ENCODE data around the gene RASSF1.
"Not testable (repeated sequence)": the region's sequence is repeated elsewhere in the genome, so short reads cannot be mapped to it uniquely, and the experiment has no call there.

Gene RASSF1

DNA sequence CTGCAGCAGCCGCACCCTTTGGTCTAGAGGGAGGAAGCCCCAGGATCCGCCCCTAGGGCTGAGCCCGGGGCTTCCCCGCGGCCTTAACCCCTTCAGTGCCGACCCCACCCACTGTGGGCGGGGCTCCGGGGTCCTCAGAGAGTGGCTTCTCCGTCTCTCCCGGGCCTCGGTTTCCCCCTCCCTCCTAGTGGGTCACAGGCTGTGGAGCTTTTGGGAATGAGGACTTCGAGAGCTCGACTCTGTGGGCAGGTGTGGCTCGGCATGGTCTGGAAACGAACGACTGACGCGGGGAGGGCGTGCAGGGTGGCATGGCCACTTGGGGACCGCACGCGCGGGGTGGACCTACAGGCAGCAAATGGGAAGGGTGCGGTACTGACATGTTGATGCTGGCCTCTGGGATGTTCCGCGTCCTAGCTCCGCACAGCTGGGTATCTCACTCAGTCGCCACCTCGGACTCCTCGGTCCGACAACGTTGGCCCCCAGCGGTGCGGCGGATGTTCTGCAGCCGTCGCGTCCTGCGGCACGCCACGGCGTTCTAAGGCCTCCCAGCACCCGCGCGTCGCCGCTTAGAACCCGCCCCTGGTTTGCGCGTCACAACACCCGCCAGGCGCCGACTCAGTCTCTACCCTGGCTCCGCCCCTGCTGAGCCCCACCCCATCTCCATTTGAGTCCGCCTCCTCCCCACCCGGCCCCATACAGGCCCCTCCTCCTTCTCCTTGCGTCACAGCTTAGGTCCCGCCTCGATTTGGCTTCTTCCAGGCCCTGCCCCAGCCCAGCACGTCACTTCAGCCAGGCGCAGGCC lies 41.6 kb downstream of the RASSF1 start, which contains the start of the genes HYAL3 and NAA80:
TSS of gene HYAL3 (minus strand) at position 570 of the 802 bp plus-strand sequence. CDS start 3,803 bp downstream, outside the sequence.
TSS of gene NAA80 (minus strand) at position 570 of the 802 bp plus-strand sequence. CDS start 1,942 bp downstream, outside the sequence.
- DNase-seq: peak; percentile 88 to 89

- DNase-seq: no peak
Observed at GRCh38 chr3:50297896-50298725, 42.5 kb downstream of the RASSF1 start.

DNA sequence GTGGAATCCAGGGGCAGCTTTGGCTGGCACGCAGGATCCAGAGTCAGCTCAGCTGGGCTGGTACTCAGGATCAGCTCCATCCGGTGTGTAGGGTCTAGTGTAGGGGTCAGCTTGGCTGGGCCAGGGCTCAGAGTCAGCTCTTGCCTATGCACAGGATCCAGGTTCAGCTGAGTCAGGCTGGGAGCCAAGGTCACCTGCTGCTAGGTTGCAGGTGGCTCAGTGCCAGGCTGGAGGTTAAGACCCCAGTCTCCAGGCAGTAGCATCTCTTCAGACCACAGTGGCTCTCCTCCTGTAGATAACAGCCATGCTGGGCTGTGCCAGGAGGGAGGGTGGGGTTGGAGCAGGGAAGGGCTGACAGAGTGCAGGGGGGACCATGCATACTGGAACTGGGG lies 43.3 kb downstream of the RASSF1 start:
- no peak for DNase-seq

DNA sequence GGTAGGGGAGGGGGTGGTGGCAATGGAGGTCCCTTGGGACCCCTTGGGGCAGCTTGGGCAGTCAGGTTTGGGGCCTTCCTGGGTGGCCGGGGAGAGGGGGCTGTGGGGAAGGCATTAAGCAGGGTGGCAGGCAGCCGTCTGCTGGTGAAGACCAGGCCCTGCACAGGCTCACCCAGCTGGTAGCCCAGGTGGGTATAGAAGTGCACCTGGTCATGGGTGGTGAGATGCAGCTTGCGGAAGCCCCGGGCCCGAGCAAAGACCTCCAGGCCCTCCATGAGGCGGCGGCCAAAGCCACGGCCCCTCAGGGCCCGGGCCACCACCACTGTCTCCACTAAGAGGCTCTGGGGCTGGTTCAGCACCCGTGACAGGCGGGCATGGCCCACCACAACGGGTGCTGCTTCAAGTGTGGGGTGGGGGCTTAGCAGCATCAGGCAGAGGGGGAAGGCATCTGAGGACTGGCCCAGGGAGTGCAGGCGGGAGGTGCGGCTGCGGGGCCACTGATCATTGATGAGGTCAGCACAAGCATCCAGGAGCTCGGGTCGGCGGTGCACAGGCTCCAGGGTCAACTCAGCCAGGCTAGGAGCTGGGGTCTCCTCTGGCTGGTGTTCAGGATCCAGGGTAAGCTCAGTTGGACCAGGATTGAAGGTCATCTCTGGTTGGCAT lies 43.8 kb downstream of the RASSF1 start:
- DNase-seq: no peak

GRCh38 chr3:50295553-50296431 lies 44.8 kb downstream of the RASSF1 start:
- DNase-seq: no peak

GRCh38 chr3:50294492-50295403 lies 45.9 kb downstream of the RASSF1 start:
- DNase-seq: no peak

DNA sequence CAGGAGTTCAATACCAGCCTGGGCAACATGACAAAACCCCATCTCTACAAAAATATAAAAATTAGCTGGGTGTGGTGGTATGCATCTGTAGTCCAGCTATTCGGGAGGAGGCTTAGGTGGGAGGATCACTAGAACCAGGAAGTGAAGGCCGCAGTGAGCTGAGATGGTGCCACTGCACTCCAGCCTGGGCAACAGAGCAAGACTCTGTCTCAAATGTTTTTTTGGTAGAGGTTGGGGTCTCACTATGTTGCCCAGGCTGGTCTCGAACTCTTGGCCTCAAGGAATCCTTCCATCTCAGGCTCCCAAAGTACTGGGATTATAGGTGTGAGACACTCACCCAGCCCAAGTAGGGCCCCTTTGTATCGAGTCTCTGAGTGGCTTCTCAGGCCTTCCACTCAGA lies 46.5 kb downstream of the RASSF1 start:
- no peak for DNase-seq

GRCh38 chr3:50293079-50293801 lies 47.4 kb downstream of the RASSF1 start:
- DNase-seq: no peak

- peak; percentile 91 to 92 for DNase-seq
Observed at GRCh38 chr3:50292159-50293078, 48.2 kb downstream of the RASSF1 start, which contains the start of gene IFRD2. Gene IFRD2 (minus strand): TSS chr3:50292429. CDS start chr3:50292274, 155 bp downstream.

GRCh38 chr3:50290161-50290641 lies 50.4 kb downstream of the RASSF1 start:
- no peak for DNase-seq

GRCh38 chr3:50289130-50289529 lies 51.5 kb downstream of the RASSF1 start:
- no peak for DNase-seq

DNA sequence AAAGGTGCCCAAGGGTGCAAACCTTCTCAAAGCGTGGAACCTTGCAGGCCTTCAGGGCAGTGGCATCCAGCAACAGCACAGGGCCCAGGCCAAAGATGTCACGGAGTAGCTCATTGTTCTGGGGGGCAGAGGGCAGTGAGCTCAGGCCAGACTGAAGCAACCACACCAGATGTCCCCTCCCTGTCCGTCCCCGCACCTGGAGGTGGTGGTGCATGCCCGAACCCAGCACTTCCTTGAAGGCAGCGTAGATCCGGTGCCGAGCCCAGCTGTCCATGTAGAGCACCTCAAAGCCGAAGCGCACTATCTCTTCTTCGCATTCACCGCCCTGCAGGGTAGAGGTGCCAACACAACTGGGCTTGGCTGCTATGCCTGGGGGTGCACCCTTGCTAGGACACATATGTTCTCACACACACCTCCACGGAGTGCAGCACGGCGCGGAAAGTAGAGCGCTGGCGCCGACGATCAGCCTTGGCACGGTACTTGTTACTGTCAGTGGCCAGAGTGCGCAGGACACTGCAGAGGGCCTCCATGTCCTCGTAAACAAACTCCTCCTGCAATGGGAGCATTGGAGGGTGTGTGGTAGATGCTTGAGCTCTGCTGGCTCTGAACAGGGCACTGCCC lies 52.1 kb downstream of the RASSF1 start:
- DNase-seq: no peak

DNA sequence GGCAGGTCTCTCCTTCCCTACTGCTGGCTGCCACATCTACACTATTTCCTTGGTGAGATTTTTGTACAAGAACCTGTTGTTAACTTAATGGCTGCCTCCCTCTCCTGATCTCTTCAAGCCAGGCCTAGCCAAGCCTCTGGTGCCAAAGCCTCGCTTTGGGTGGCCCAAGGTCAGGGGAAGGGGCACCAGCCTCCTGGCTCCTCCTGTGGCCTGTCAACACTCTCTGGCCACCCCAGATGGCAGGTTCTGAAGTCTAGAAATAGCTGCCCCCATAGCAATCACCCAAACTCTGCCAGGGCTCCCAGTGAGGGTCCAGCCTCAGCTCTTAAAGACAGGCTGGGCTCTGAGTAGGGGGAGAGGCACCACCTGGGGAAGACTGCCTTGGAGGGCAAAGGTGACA lies 53.4 kb downstream of the RASSF1 start:
- no peak for DNase-seq

GRCh38 chr3:50286322-50287227 lies 54.1 kb downstream of the RASSF1 start:
- DNase-seq: no peak

GRCh38 chr3:50284121-50284520 lies 56.5 kb downstream of the RASSF1 start:
- not testable (repeated sequence) for DNase-seq
